ENCODE data around the gene PHLPP1.
A peak's percentile ranks its signal among the peaks of the same experiment; 100 is the strongest.

The PHLPP1 gene

DNA sequence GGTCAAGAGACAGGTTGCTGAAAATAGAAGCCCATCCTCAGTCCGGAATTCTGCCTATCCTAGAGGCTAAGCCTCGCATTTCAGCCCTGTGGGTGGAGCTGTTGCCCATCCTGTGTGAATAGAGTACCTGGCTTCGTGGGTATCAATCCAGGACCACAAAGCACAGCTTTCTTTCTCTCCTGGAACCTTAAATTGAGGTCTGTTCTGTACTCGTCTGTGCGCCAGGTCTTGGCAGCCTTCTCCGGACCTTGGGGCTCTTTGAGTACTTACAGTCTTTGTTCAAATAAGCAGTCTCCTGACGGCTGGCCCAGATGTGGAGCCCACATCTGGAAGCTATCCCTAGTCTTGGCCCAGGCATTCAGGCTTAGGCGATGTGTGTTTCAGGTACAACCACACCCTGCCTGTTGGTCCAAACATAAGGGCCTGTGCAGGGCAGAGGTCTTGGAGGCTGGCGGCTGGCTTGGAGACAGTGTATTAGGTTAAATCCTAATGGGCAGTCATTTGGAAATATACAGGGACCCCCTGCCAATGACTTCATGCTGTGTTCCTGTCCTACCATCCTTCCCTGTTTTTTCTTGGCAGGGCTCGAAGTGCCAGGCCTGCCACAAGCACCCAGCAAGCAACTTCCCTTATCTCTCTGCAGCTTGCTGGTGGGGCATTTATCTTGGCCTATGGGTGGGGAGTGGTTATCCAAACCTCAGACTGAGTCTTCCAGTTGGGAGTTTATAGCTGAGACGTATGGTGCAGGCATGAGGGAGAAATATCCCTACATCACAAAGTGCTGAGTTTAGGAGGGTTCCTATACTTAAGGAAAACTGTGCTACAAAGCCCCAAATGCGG is 310.1 kb downstream of the PHLPP1 start:
- DNase-seq (ENCODE audit: low spot score) = no peak
- in situ Hi-C loops (cut with MboI; ENCODE audit: low sequenced_read_pairs, unreplicated experiment) = no loop called here
- TF ChIP-seq, protein P1, sequence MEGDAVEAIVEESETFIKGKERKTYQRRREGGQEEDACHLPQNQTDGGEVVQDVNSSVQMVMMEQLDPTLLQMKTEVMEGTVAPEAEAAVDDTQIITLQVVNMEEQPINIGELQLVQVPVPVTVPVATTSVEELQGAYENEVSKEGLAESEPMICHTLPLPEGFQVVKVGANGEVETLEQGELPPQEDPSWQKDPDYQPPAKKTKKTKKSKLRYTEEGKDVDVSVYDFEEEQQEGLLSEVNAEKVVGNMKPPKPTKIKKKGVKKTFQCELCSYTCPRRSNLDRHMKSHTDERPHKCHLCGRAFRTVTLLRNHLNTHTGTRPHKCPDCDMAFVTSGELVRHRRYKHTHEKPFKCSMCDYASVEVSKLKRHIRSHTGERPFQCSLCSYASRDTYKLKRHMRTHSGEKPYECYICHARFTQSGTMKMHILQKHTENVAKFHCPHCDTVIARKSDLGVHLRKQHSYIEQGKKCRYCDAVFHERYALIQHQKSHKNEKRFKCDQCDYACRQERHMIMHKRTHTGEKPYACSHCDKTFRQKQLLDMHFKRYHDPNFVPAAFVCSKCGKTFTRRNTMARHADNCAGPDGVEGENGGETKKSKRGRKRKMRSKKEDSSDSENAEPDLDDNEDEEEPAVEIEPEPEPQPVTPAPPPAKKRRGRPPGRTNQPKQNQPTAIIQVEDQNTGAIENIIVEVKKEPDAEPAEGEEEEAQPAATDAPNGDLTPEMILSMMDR (IDR thresholded peaks at IDR 0.05; ENCODE audit: borderline replicate concordance, control extremely low read depth, extremely low read depth, insufficient read depth, missing control alignments) = peak; percentile 37

DNA sequence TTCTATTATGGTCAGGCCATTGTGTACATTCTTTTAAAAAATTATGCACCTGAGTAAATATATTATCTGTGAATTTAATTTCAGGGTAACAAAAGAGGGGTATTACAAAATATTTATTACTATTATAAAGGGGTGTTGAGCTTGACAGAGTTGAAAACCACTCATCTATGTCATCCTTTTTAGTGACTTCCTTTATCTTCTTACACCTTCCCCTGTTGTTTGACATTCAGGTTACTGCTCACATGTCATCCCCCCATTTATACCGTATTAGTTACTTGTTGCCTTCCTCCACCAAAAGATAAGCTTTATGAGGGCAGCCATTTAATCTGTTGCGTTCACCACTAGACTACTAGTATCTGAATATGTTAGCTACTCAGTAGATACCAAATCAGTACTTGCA is 313.0 kb downstream of the PHLPP1 start:
- no peak for DNase-seq (ENCODE audit: low spot score)
- TF ChIP-seq, protein P1 (IDR thresholded peaks at IDR 0.05; ENCODE audit: borderline replicate concordance, control extremely low read depth, extremely low read depth, insufficient read depth, missing control alignments) = no peak
- in situ Hi-C loops (cut with MboI; ENCODE audit: low sequenced_read_pairs, unreplicated experiment) = no loop called here

Data from GM13976 (cell line).